ENCODE data around the gene ZNF691. TPM values are rescaled to one million over a fixed set of nuclear protein-coding genes. Genes with fewer than 3 reads are reported as not detected.

Gene ZNF691
- total RNA-seq, 1 donor from 2014 or later: 12.0 TPM

- H3K4me1 Mint-ChIP-seq (ENCODE audit: unreplicated experiment): peaks cover 13% of the 10 kb centered on the region
- peak within 1 kb of the TSS; percentile 94 for H3K4me3 Mint-ChIP-seq (ENCODE audit: unreplicated experiment)
- H3K27ac Mint-ChIP-seq (ENCODE audit: unreplicated experiment): peak within 1 kb of the TSS; percentile 96
- H3K36me3 Mint-ChIP-seq (ENCODE audit: low read depth, unreplicated experiment): peaks cover 9% of the 10 kb centered on the region
- TF ChIP-seq CTCF (IDR thresholded peaks at IDR 0.05; ENCODE audit: unreplicated experiment): no peak
- peaks cover 2% of the 10 kb centered on the region for H3K27me3 Mint-ChIP-seq (ENCODE audit: unreplicated experiment)
- DNase-seq (ENCODE audit: low spot score): peak; percentile 99
- no peaks in the 10 kb centered on the region for H3K9me3 Mint-ChIP-seq (ENCODE audit: unreplicated experiment)
These were observed 29.6 kb upstream of the ZNF691 start, which contains the start of the genes ERMAP and SVBP for GRCh38 chr1:42816585-42817439. Gene ERMAP, plus strand, starts transcription at chr1:42817122. Its CDS starts 13,327 bp downstream, at chr1:42830449. Gene SVBP, minus strand, starts transcription at chr1:42817397. Its CDS starts 853 bp downstream, at chr1:42816544.

- no peak for TF ChIP-seq CTCF (IDR thresholded peaks at IDR 0.05; ENCODE audit: unreplicated experiment)
- Mint-ChIP-seq H3K27ac (ENCODE audit: unreplicated experiment) (peak overlapping the region; percentile 63), H3K4me1 (ENCODE audit: unreplicated experiment) (peaks cover 13% of the 10 kb centered on the region), H3K4me3 (ENCODE audit: unreplicated experiment) (peak overlapping the region; percentile 89), H3K27me3 (ENCODE audit: unreplicated experiment) (peaks cover 2% of the 10 kb centered on the region), H3K36me3 (ENCODE audit: low read depth, unreplicated experiment) (peaks cover 9% of the 10 kb centered on the region), H3K9me3 (ENCODE audit: unreplicated experiment) (no peaks in the 10 kb centered on the region)
- no peak for DNase-seq (ENCODE audit: low spot score)
These were observed 29.0 kb upstream of the ZNF691 start for GRCh38 chr1:42817440-42817767.

GRCh38 chr1:42817976-42818375, 28.4 kb upstream of the ZNF691 start:
- no peak for TF ChIP-seq CTCF (IDR thresholded peaks at IDR 0.05; ENCODE audit: unreplicated experiment)
- Mint-ChIP-seq H3K9me3 (ENCODE audit: unreplicated experiment) (no peaks in the 10 kb centered on the region), H3K4me1 (ENCODE audit: unreplicated experiment) (peaks cover 13% of the 10 kb centered on the region), H3K27me3 (ENCODE audit: unreplicated experiment) (peaks cover 2% of the 10 kb centered on the region), H3K27ac (ENCODE audit: unreplicated experiment) (no peak overlapping the region), H3K36me3 (ENCODE audit: low read depth, unreplicated experiment) (peaks cover 9% of the 10 kb centered on the region), H3K4me3 (ENCODE audit: unreplicated experiment) (no peak overlapping the region)
- DNase-seq (ENCODE audit: low spot score): no peak

GRCh38 chr1:42820813-42821212, 25.6 kb upstream of the ZNF691 start:
- TF ChIP-seq CTCF (IDR thresholded peaks at IDR 0.05; ENCODE audit: unreplicated experiment): no peak
- no peak for DNase-seq (ENCODE audit: low spot score)
- no peak overlapping the region for H3K27ac Mint-ChIP-seq (ENCODE audit: unreplicated experiment)
- H3K4me1 Mint-ChIP-seq (ENCODE audit: unreplicated experiment): peaks cover 13% of the 10 kb centered on the region
- H3K9me3 Mint-ChIP-seq (ENCODE audit: unreplicated experiment): no peaks in the 10 kb centered on the region
- H3K4me3 Mint-ChIP-seq (ENCODE audit: unreplicated experiment): no peak overlapping the region
- peaks cover 2% of the 10 kb centered on the region for H3K27me3 Mint-ChIP-seq (ENCODE audit: unreplicated experiment)
- peaks cover 3% of the 10 kb centered on the region for H3K36me3 Mint-ChIP-seq (ENCODE audit: low read depth, unreplicated experiment)

GRCh38 chr1:42821690-42822089, 24.7 kb upstream of the ZNF691 start:
- Mint-ChIP-seq H3K4me1 (ENCODE audit: unreplicated experiment) (peaks cover 8% of the 10 kb centered on the region), H3K27ac (ENCODE audit: unreplicated experiment) (no peak overlapping the region), H3K36me3 (ENCODE audit: low read depth, unreplicated experiment) (peaks cover 3% of the 10 kb centered on the region), H3K4me3 (ENCODE audit: unreplicated experiment) (no peak overlapping the region), H3K9me3 (ENCODE audit: unreplicated experiment) (no peaks in the 10 kb centered on the region), H3K27me3 (ENCODE audit: unreplicated experiment) (no peaks in the 10 kb centered on the region)
- no peak for TF ChIP-seq CTCF (IDR thresholded peaks at IDR 0.05; ENCODE audit: unreplicated experiment)
- DNase-seq (ENCODE audit: low spot score): no peak
